Body of pancreas (tissue), 4 donors: ENCODE measurements around the gene NPY5R. TPM values are rescaled to one million over a fixed set of nuclear protein-coding genes. Genes with fewer than 3 reads are reported as not detected.

Experiments
- ATAC-seq: fragments of 150-250 bp; one replicate; pipeline ENCODE4 v1.9.1; 2016
- DNase-seq, 4 donors: peaks; one replicate each; pipeline ENCODE4 v3.0.0-alpha.2; 2019
- H3K27ac ChIP-seq, 4 donors: fragments of 200-600 bp; sonication (generic); 1 replicate in 3 of 4; 2 replicates in 1 of 4; pipeline versions ENCODE4 v1.5.1 to v1.6.1; 2016 to 2019; ENCODE audit warnings: mild to moderate bottlenecking in 1 of 4, mixed read lengths in 1 of 4, moderate library complexity in 1 of 4
- H3K27me3 ChIP-seq, 2 donors: fragments of 200-600 bp; sonication (generic); one replicate each; pipeline ENCODE4 v1.6.0; 2016; ENCODE audit warnings: mild to moderate bottlenecking in 1 of 2
- H3K36me3 ChIP-seq, 2 donors: fragments of 200-600 bp; sonication (generic); replicated peaks in 1 of 2; 2 replicates each; pipeline ENCODE4 v1.5.1; 2016; ENCODE audit warnings: low read depth in 2 of 2; ENCODE audit not compliant: insufficient read depth in 1 of 2
- H3K4me1 ChIP-seq: fragments of 200-600 bp; sonication (generic); one replicate; pipeline ENCODE4 v1.6.0; 2016
- H3K4me3 ChIP-seq, 2 donors: fragments of 200-600 bp; sonication (generic); 1 replicate in 1 of 2; 2 replicates in 1 of 2; pipeline ENCODE4 v1.5.1; 2016 to 2019
- H3K9me3 ChIP-seq, 3 donors: fragments of 200-600 bp; sonication (generic); 1 replicate in 2 of 3; 2 replicates in 1 of 3; pipeline ENCODE4 v1.5.1; 2016
- CTCF ChIP-seq, 7 experiments: fragments of 450-650 bp in 4 of 7; fragments of 200-600 bp in 3 of 7; sonication (generic) in 3 of 7; IDR thresholded peaks; one replicate each; pipeline ENCODE4 v1.5.1; 2016 to 2019; ENCODE audit warnings: antibody characterized with exemption in 7 of 7
- POLR2A ChIP-seq, 3 donors: fragments of 450-650 bp; IDR thresholded peaks; one replicate each; pipeline ENCODE4 v1.6.1; 2016; ENCODE audit warnings: antibody characterized with exemption in 3 of 3, mild to moderate bottlenecking in 2 of 3
- WGBS, 2 donors: methylation state at CpG; one replicate each; pipeline ENCODE4 v1.1.5; 2017; 5-methylcytosine and 5-hydroxymethylcytosine counted together
- intact Hi-C: fragments of 100-400 bp; cut with DNase I; formaldehyde crosslinking; loops from one replicate; pipeline ENCODE4 v1.15.1; 2023
- total RNA-seq, 2 donors: library from RNA; depleted of rRNA; stranded (reverse); fragments of >200 nt; gene quantifications; one replicate each; pipeline ENCODE4 v1.1.0, GENCODE V29; 2016

Gene NPY5R
- total RNA-seq, 2 donors from 2014 or later = 0.52 TPM; not detected in 1

- H3K27ac ChIP-seq = no peak overlapping the region
- WGBS, 2 donors = 57 to 62% methylated on average over 1 of the region's 1 CpG
- intact Hi-C loops = no loop called here
These were observed 12.4 kb downstream of the NPY5R start for GRCh38 chr4:163356104-163356503.

GRCh38 chr4:163367651-163368050 lies 24.0 kb downstream of the NPY5R start:
- no peaks in the 10 kb centered on the region for H3K9me3 ChIP-seq
- intact Hi-C loops = no loop called here
- no peaks in the 10 kb centered on the region for H3K4me1 ChIP-seq
- no peak overlapping the region for H3K4me3 ChIP-seq
- no peak overlapping the region for H3K27ac ChIP-seq
- no peaks in the 10 kb centered on the region for H3K36me3 ChIP-seq
- WGBS, 2 donors = 34 to 39% methylated on average over 3 of the region's 3 CpGs
- peak; percentile 24 for ATAC-seq
- TF ChIP-seq CTCF (IDR thresholded peaks at IDR 0.05) = no peak
- no peak for TF ChIP-seq POLR2A (IDR thresholded peaks at IDR 0.05)
- DNase-seq = no peak
- no peaks in the 10 kb centered on the region for H3K27me3 ChIP-seq

More at GRCh38 chr4:163356104-163356503, 12.4 kb downstream of the NPY5R start:
- Histone ChIP-seq H3K36me3 (no peaks in the 10 kb centered on the region), H3K4me3 (no peak overlapping the region), H3K9me3 (no peaks in the 10 kb centered on the region), H3K4me1 (no peaks in the 10 kb centered on the region), H3K27me3 (no peaks in the 10 kb centered on the region)
- ATAC-seq (no peak), DNase-seq (no peak)
- TF ChIP-seq POLR2A (IDR thresholded peaks at IDR 0.05) (no peak), CTCF (IDR thresholded peaks at IDR 0.05) (no peak)

- Histone ChIP-seq H3K27ac (no peak overlapping the region), H3K9me3 (no peaks in the 10 kb centered on the region), H3K4me3 (no peak overlapping the region), H3K27me3 (no peaks in the 10 kb centered on the region), H3K36me3 (no peaks in the 10 kb centered on the region), H3K4me1 (no peaks in the 10 kb centered on the region)
- 79 to 88% methylated on average over 5 of the region's 5 CpGs for WGBS, 2 donors
- intact Hi-C loops = no loop called here
- TF ChIP-seq CTCF (IDR thresholded peaks at IDR 0.05) (no peak), POLR2A (IDR thresholded peaks at IDR 0.05) (no peak)
- no peak for ATAC-seq
- DNase-seq = no peak
These were observed 28.3 kb downstream of the NPY5R start for GRCh38 chr4:163372029-163372428.

- no peak overlapping the region for H3K4me3 ChIP-seq
- H3K4me1 ChIP-seq = no peaks in the 10 kb centered on the region
- ATAC-seq = no peak
- H3K36me3 ChIP-seq = no peaks in the 10 kb centered on the region
- intact Hi-C loops = no loop called here
- no peaks in the 10 kb centered on the region for H3K27me3 ChIP-seq
- no peak overlapping the region for H3K27ac ChIP-seq
- DNase-seq = no peak
- no peaks in the 10 kb centered on the region for H3K9me3 ChIP-seq
- TF ChIP-seq POLR2A (IDR thresholded peaks at IDR 0.05) = no peak
- no peak for TF ChIP-seq CTCF (IDR thresholded peaks at IDR 0.05)
These were observed 35.0 kb downstream of the NPY5R start for GRCh38 chr4:163378661-163379060.

- Histone ChIP-seq H3K9me3 (no peaks in the 10 kb centered on the region), H3K36me3 (no peaks in the 10 kb centered on the region), H3K4me1 (no peaks in the 10 kb centered on the region), H3K27me3 (no peaks in the 10 kb centered on the region), H3K4me3 (no peak overlapping the region), H3K27ac (no peak overlapping the region)
- WGBS, 2 donors = 56 to 61% methylated on average over 5 of the region's 5 CpGs
- TF ChIP-seq POLR2A (IDR thresholded peaks at IDR 0.05) (no peak), CTCF (IDR thresholded peaks at IDR 0.05) (no peak)
- intact Hi-C loops = no loop called here
- no peak for ATAC-seq
- DNase-seq = no peak
These were observed 37.0 kb downstream of the NPY5R start for GRCh38 chr4:163380703-163381102.
